Skeletal muscle cell (primary cell): ENCODE results near the gene PLEKHA7.
"Not testable (repeated sequence)": the region's sequence is repeated elsewhere in the genome, so short reads cannot be mapped to it uniquely, and the experiment has no call there.

ENCODE experiments used
- DNase-seq: peaks from one replicate; pipeline ENCODE4 v3.0.0-alpha.2; 2010; ENCODE audit warnings: low read depth
- H3K4me3 ChIP-seq: 2 replicates; pipeline ENCODE4 v1.5.1; 2011; ENCODE audit warnings: low read depth, mild to moderate bottlenecking, control low read depth, low read length, moderate library complexity

PLEKHA7 gene

DNA sequence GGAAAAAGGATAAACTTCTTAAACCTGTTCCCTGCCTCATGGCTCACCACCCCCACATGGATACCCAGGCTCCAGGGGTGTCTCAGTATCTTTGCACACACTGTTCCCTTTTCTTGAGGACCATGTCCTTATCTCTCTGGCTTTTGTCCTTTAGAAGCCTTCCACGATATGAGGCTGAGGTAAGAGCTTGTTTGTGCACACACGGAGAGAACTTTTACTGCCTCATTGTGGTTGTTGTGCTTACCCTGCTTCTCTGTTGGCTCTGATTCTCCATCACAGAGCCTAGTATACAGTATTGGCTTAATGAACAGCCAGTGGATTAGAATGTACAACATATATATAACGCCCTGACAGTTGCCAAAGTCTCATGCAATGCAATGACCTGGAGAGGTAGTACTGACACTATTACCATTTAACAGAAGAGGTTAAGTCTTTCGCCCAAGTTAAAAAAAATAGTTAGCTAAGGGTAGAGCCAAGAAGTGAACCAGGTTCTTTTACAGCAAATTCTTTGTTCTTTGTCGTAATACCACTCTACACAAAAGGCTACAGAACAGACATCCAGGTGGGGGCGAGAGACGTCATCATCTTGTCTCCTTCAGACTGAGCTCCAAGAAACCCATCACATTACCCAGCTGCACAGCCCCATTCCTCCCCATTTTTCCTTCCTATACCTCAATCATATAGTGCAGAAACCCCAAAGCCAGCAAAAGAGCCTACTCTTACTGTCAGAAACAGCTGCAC, 117.3 kb downstream of the PLEKHA7 start:
- no peak for DNase-seq
- H3K4me3 ChIP-seq: no peak overlapping the region

DNA sequence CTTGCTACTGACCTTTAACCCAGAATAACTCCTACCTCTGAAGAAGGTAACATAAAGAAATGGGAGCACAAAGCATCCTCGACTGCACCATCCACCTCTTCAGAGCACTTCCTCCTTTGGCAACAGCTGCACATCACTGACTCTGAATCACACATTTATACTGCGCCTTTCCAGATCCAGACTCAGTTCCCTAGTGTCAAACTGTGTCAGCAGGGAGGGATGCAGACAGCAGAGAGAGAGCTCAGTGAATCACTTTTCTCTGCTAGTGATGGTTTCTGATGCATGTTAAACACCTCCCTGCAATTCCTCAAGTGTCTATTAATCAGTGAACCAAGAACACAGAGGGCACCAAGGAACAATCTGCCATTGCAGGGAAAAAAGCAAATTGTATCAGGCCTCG, 118.9 kb downstream of the PLEKHA7 start:
- DNase-seq: no peak
- no peak overlapping the region for H3K4me3 ChIP-seq

DNA sequence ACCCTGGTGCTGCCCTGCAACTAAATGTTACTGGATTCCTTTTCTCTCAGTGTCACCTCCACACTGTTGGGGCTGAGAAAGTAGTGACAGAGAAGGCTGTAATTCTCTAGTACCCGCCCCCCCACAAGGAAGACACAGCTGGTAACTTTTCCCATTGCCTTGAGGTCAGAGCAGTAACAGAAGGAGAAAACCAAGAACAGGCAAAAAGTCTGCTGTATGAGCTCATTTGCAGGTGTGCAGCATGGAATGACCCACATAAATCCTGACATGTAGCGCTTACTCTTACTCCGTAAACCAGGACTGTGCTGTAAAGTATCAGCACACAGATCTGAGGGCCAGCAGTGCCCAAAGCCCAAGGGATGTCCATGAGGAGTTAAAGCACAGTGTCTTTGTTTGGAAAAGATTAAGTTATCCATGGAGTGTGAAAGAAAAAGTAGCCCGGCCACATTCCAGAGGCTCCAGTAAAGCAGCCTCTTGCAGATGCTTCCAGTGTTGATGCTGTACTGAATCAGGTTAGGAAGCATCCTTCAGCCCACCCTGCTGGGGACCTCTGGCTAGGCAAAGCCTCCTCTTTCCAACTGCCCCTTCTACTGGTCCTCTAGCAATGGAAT, 120.7 kb downstream of the PLEKHA7 start:
- H3K4me3 ChIP-seq: no peak overlapping the region
- DNase-seq: no peak

DNA sequence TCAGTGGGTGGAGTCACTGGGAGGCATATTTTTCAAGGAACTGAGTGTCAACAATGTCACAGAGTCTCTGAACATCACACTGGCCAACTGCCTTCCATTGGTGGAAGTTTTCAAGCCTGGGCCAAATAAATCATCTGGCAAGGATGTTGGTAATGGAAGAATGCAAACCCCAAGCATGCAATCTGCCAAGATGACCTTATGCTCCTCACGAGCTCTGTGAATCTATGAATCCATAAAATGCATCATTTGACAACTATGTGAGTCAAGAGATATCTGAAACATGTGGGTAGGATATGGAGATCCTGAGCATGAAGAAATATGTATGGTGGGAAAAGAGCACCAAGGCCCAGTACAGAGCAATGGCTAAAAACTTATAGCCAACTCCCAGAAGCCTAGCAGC, 122.2 kb downstream of the PLEKHA7 start:
- H3K4me3 ChIP-seq: no peak overlapping the region
- DNase-seq: peak; percentile 9

DNA sequence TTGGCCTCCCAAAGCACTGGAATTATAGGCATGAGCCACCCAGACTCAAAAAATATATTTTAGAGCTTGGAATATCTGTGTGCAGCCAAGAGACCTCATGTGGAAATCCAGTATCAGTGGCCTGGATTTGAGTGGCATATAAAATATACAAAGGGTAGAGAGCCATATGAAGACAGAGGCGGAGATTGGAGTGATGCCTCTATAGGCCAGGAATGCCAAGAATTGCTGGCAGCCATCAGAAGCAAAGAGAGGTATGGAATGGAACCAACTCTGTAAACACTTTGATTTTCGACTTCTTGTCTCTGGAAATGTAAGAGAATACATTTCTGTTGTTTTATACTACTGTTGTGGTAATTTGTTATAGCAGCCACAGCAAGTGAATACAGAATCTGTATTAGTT, 123.0 kb downstream of the PLEKHA7 start:
- DNase-seq: no peak
- no peak overlapping the region for H3K4me3 ChIP-seq

DNA sequence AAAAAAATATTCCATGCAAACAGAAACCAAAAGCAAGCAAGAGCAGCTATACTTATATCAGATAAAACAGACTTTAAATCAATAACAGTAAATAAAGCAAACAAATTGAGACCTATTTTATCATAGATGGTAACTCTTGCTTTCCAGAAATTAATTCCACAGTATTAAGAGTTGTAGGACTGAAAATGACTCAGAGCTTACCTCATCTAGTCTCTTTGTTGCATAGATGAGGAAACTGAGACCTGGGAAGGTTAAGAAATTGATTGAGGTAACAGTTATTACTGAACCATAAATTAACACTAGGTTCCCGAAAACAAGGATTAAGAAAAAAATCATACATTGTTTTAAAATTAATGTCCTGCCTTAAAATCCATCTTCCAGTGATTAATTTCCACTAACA, 123.8 kb downstream of the PLEKHA7 start:
- no peak for DNase-seq
- no peak overlapping the region for H3K4me3 ChIP-seq

DNA sequence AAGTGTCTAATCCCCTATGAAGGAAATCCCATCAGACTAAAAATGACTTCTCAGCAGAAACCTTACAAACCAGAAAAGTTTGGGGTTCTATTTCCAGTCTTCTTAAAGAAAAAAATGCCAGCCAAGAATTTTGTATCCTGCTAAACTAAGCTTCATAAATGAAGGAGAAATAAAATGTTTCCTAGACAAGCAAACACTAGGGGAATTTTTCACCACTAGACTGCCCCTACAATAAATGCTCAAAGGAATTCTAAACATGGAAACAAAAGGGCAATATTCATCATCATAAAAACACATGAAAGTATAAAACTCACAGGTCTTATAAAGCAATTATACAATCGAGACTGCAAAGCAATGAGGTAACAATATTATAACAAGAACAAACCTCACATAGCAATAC, 124.3 kb downstream of the PLEKHA7 start:
- no peak for DNase-seq
- no peak overlapping the region for H3K4me3 ChIP-seq

DNA sequence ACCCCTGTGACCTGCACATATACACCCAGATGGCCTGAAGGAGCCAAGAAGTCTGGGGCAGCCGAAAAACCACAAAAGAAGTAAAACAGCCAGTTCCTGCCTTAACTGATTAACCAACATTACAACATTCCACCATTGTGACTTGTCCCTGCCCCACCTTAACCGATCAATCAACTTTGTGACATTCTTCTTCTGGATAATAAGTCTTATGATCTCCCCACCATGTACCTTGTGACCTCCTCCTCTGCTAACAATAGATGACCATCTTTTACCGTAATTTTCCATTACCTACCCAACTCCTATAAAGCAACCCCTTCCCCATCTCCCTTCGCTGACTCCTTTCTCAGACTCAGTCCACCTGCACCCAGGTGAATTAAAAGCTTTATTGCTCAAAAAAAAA, 125.2 kb downstream of the PLEKHA7 start:
- not testable (repeated sequence) for H3K4me3 ChIP-seq, DNase-seq

DNA sequence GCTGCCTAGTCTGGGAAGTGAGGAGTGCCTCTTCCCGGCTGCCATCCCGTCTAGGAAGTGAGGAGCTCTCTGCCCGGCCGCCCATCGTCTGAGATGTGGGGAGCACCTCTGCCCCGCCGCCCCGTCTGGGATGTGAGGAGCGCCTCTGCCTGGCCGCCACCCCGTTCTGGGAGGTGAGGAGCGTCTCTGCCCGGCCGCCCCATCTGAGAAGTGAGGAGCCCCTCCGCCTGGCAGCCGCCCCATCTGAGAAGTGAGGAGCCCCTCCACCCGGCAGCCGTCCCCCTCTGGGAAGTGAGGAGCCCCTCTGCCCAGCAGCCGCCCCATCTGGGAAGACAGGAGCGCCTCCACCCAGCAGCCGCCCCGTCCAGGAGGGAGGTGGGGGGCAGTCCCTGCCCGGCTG, 126.3 kb downstream of the PLEKHA7 start:
- not testable (repeated sequence) for H3K4me3 ChIP-seq, DNase-seq

DNA sequence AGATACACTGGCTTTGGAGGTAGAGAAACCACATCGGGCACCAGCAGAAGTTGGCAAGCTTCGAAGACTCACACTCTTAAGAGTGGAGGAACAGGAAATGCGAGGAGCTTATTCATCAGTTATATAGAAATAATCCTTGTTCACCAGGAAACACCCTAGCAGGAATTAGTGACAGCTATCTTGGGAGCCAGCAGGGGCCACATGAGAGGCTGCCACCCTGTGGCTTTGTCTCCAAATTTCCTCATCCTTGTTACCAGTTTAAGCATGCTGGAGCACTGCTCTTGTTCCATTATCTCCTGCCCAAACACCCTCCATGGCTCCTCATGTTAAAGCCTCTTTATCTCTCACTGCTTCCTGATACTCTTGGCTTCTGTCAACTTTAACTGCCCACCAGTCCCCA, 131.0 kb downstream of the PLEKHA7 start:
- no peak overlapping the region for H3K4me3 ChIP-seq
- no peak for DNase-seq

DNA sequence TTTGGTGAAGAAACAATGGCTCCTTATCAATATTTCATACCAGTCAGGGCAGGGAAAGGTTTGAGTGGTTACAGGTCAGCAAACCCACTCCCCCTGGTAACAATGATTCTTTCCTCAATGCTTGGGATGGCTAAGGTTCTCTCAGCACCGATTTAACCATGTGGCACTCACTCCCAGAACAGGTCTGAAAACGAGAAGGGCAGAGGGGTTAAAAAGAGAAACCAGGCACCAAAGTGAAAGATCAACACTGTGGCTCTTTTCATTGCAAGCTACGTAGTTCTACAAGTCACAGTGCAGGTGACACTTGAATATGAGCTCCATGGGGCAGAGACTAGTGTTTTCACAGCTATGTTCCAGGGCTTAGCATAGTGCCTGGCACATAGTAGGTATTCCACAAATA, 132.4 kb downstream of the PLEKHA7 start:
- no peak for DNase-seq
- no peak overlapping the region for H3K4me3 ChIP-seq

DNA sequence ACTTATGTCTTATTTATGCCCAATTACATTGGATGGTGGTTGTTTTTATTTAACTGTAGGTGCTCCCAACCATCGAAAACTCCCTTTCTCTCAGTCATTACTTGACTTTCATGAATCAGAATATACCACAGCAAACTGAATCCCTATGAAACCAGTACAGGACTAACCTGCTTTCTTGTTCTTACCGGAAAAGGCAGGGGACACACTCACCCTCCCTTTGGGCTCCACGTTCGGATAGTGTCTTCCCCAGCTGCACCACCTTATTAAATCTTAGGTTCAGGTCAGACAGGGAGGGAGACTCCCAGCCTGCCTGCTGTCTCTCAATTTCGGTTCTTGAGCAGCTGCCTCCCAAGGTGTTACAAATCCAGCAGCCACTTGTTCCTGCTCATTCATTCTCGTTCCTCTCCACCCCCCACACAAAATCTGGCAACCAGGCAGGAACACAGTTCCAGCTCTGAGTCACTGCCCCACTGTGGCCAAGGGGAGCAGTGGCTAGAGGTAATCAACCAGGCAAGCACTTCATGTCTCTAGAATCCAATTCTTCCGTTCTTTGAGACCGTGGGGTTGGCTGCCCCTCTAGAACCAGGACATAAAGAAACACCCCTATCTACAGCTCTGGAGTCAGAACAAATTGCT, 133.0 kb downstream of the PLEKHA7 start:
- no peak overlapping the region for H3K4me3 ChIP-seq
- peak; percentile 7 for DNase-seq

DNA sequence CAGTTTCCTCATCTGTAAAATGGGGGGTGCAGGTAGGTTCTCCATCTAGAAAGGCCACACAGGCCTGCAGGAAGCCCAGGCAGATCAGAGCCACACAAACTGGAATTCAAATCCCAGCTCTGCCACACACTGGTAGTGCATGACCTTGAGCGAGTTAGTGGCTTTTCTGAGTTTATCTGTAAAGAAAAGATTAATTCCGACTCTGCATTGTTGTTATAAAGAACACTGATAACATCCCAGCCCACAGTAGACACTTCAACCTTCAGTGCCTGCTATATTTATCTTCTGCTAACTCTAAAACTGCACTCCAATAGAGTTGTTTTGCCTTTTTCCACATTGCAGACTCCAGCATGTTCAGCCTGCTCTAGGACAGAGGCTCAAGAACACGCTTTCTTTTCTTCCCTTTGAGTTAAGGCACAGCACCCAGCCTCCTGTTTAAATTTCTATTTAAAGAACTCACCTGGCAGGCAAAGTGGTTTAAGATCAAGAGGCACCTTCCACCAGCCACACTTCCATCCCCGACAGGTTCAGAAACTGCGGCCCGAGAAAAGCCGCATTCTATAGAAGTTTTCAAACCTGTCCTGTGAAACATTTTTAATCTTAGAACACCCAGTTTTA, 133.9 kb downstream of the PLEKHA7 start:
- no peak overlapping the region for H3K4me3 ChIP-seq

DNA sequence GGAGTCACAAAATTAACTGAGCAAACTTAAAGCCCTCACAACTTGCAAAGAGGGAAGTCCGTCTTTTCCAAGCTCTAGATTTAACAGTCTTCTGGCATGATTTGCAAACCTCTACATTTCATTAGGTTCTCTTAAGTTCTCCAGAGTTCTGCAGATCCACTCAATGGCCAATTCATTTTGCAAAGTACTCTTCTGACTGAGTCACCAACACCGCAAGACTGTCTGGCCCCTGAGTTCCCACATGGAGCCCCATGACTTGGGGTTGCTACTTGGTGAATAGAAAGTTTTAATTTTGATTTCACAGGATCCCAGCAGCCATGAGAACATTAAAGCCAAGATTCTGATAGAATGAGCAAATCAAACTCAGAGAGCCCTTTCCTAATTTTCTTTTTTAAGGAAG, 134.5 kb downstream of the PLEKHA7 start:
- H3K4me3 ChIP-seq: no peak overlapping the region
- no peak for DNase-seq

More for the DNA sequence above, 133.9 kb downstream of the PLEKHA7 start:
- DNase-seq: no peak

DNA sequence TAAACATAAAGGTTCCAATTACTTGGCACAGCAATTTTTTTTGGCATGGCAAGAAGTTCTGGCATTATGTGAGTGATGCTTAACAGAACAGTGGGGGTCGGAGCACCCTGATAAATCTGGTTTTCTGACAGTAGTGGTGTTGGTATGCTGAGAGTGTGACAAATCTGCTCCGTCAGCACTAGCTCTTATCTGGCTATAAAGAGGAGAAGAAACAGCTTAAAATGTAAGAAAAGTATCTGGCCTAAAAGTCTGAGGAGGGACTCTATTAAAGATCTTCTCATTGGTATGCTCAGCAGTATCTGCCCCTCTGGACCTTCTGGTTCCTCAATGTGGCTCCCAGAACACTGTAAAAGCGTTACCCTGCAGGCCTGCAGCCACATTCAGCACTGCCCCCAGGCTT, 137.4 kb downstream of the PLEKHA7 start:
- no peak for DNase-seq
- H3K4me3 ChIP-seq: no peak overlapping the region

DNA sequence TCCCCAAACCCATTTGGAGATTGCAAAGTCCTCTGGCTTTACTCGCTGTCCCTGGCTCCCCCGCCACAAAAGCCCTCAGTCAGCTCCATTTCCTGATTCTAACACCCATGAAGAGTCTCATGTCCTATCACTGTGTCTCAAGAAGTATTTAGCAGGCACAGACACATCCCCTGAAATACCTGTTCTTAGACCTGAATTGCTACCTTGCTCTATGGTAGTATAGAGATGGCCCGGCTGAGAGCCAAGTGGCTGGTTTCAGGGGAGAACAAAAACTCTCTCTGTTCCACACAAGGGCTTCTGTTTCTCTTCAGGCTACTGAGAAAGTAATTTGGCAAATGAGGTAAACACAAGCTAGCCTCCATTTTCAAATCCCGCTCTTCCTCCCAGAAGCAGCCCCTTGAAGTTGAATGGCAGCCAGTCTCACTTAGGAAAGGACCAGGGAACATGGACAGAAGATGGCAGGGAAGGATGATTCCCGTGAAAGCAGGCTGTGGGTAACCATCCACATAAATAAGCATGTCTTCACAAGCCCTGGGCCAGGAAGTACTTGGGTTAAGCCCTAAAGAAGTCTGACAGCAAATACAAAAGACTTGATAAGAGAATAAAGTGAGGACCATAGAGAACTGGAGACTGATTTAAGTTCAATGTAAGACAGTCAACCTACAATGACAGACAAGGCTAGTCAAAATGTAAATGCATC, 138.0 kb downstream of the PLEKHA7 start:
- H3K4me3 ChIP-seq: no peak overlapping the region
- no peak for DNase-seq

DNA sequence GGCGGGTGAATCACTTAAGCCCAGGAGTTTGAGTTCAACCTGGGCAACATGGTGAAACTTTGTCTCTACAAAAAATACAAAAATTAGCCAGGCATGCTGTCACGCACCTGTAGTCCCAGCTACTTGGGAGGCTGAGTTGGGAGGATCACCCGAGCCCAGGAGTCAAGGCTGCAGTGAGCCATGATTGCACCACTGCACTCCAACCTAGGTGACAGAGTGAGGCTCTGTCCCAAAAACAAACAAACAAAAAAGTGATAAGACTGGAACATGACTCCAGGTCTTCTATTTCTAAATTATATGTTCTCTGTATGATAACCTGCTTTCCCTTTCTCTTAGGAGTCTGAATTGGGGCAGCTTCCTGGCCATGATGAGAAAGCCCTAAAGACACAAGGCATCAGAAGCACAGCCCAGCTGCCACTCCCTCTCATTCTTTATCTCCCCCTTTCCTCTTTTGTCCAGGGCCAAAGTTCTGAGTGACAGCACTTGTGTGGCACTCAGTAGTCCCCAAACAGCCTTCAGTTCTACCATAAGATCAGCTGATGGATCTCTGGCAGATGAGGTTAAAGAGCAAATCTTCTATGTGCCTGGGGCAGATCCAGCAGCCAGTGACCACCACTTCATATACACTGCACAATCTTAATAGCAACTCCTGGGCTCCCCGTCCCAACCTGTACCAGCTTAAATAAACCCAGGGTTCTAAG, 139.8 kb downstream of the PLEKHA7 start:
- no peak for DNase-seq
- H3K4me3 ChIP-seq: no peak overlapping the region

DNA sequence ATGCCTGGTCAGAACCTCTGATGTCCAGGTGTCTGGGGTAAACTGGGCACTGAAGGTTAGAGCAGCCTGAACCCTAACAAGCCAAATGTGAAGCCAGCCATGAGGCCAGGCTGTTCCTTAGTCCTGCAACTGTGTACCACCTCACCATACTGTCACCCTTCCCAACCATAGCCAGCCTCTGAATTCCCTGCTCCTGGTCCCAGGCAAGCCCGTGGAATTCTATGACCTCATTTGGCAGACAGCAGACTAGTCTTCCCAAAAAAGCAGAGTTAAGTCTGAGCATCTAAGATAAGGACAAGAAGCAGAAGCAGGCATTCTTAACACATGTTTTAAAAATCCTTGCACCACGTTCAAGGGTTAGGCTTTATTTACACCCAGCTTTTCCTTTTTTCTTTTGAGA, 140.9 kb downstream of the PLEKHA7 start:
- no peak for DNase-seq

DNA sequence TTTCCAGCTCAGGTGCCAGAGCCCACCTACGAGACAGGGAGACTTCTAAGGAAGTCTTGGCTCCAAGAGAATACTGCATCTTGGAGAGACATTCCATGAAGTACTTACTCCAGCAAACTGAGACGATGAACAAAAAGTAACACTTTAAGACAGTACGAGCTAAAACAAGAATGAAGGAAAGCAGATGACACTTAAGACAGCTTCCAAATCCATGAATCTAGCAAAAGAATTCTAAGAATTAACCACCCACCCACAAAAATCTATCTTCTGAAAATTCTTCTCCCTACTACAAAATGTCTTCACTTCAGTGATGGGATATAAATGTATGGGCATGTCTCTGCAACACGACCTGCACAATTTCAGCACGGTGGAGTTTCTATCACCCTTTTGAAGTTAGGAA, 142.8 kb downstream of the PLEKHA7 start:
- no peak overlapping the region for H3K4me3 ChIP-seq
- DNase-seq: no peak

More for the DNA sequence above, 140.9 kb downstream of the PLEKHA7 start:
- no peak overlapping the region for H3K4me3 ChIP-seq
